GM23338 (cell line): ENCODE results near the gene RAD51D. TPM values are rescaled to one million over a fixed set of nuclear protein-coding genes. Genes with fewer than 3 reads are reported as not detected.

ENCODE experiments used
- ATAC-seq: fragments of 200-7000 bp; cut with Tn5 transposase; 3 replicates; pipeline ENCODE4 v1.9.1; 2020
- DNase-seq: peaks from one replicate; pipeline ENCODE4 v3.0.0-alpha.2; 2015; ENCODE audit warnings: low spot score
- H2AFZ ChIP-seq: fragments of 200-600 bp; sonication (generic); 2 replicates; pipeline ENCODE4 v1.8.0; 2016; ENCODE audit warnings: antibody characterized with exemption, mild to moderate bottlenecking, moderate library complexity
- H3F3A ChIP-seq: fragments of 200-600 bp; sonication (generic); replicated peaks from 2 replicates; pipeline ENCODE4 v1.8.0; 2017; ENCODE audit warnings: antibody characterized with exemption, mixed run types, low read depth
- H3K27ac ChIP-seq: fragments of 200-600 bp; sonication (generic); 2 replicates; pipeline ENCODE4 v1.6.1; 2016; ENCODE audit warnings: low read depth
- H3K27me3 ChIP-seq: fragments of 200-600 bp; sonication (generic); 2 replicates; pipeline ENCODE4 v1.8.0; 2016; ENCODE audit warnings: mild to moderate bottlenecking, mixed run types, moderate library complexity; ENCODE audit not compliant: insufficient read depth
- H3K36me3 ChIP-seq: fragments of 200-600 bp; sonication (generic); 2 replicates; pipeline ENCODE4 v1.8.0; 2016; ENCODE audit warnings: mild to moderate bottlenecking; ENCODE audit not compliant: insufficient read depth
- H3K4me1 ChIP-seq: fragments of 200-600 bp; sonication (generic); 2 replicates; pipeline ENCODE4 v1.8.0; 2016; ENCODE audit warnings: mild to moderate bottlenecking, moderate library complexity; ENCODE audit not compliant: insufficient read depth
- H3K4me2 ChIP-seq: fragments of 200-600 bp; sonication (generic); 2 replicates; pipeline ENCODE4 v1.7.1; 2017; ENCODE audit warnings: mixed run types
- H3K4me3 ChIP-seq: fragments of 200-600 bp; sonication (generic); 2 replicates; pipeline ENCODE4 v1.6.1; 2016; ENCODE audit warnings: mixed run types
- H3K79me2 ChIP-seq: fragments of 200-600 bp; sonication (generic); replicated peaks from 2 replicates; pipeline ENCODE4 v1.8.0; 2017; ENCODE audit warnings: mild to moderate bottlenecking; ENCODE audit not compliant: insufficient read depth
- H3K9me2 ChIP-seq: fragments of 200-600 bp; sonication (generic); 2 replicates; pipeline ENCODE4 v1.8.0; 2017; ENCODE audit not compliant: insufficient read depth
- H4K20me1 ChIP-seq: fragments of 200-600 bp; sonication (generic); replicated peaks from 2 replicates; pipeline ENCODE4 v1.8.0; 2017; ENCODE audit warnings: mild to moderate bottlenecking; ENCODE audit not compliant: insufficient read depth
- H3K27ac Mint-ChIP-seq: 2 replicates; pipeline ENCODE4 v1.8.0; 2020; ENCODE audit warnings: inconsistent platforms, mild to moderate bottlenecking, moderate library complexity, mixed read lengths
- H3K27me3 Mint-ChIP-seq: 3 replicates; pipeline ENCODE4 v1.8.0; 2022; ENCODE audit warnings: low read depth, mild to moderate bottlenecking, moderate library complexity, mixed read lengths, inconsistent platforms; ENCODE audit not compliant: insufficient read depth, poor library complexity
- H3K36me3 Mint-ChIP-seq: 3 replicates; pipeline ENCODE4 v1.8.0; 2021; ENCODE audit warnings: low read depth, mild to moderate bottlenecking, inconsistent platforms, moderate library complexity, mixed read lengths
- H3K4me1 Mint-ChIP-seq: 3 replicates; pipeline ENCODE4 v1.8.0; 2020; ENCODE audit warnings: mild to moderate bottlenecking, inconsistent platforms, mixed read lengths
- H3K4me3 Mint-ChIP-seq: 3 replicates; pipeline ENCODE4 v1.8.0; 2021; ENCODE audit warnings: moderate library complexity, mild to moderate bottlenecking, inconsistent platforms, mixed read lengths
- H3K9me3 Mint-ChIP-seq: 3 replicates; pipeline ENCODE4 v1.8.0; 2020; ENCODE audit warnings: moderate library complexity, mild to moderate bottlenecking, inconsistent platforms, mixed read lengths
- CREB1 ChIP-seq: fragments of 250-450 bp; sonication (Bioruptor Pico); IDR thresholded peaks from 2 replicates; pipeline ENCODE4 v1.5.0; 2020; ENCODE audit warnings: low read depth, mild to moderate bottlenecking, moderate library complexity
- CTCF ChIP-seq, 2 experiments: fragments of 200-600 bp in 1 of 2; sonication (generic) in 1 of 2; conservative IDR thresholded peaks; 2 replicates each; pipeline versions ENCODE4 v1.5.1 to v1.6.1; 2016 to 2017; ENCODE audit warnings: antibody characterized with exemption in 2 of 2, low read depth in 2 of 2, mild to moderate bottlenecking in 2 of 2, moderate library complexity in 1 of 2
- ETS1 ChIP-seq: IDR thresholded peaks from 2 replicates; pipeline ENCODE4 v1.6.1; 2016; ENCODE audit warnings: antibody characterized with exemption
- EZH2 ChIP-seq: fragments of 200-600 bp; sonication (generic); IDR thresholded peaks from one replicate; pipeline ENCODE4 v1.8.0; 2017; ENCODE audit warnings: antibody characterized with exemption, mild to moderate bottlenecking, low read depth; ENCODE audit not compliant: unreplicated experiment
- EZH2phosphoT487 ChIP-seq: fragments of 200-600 bp; sonication (generic); IDR thresholded peaks from one replicate; pipeline ENCODE4 v1.8.1; 2018; ENCODE audit warnings: antibody characterized with exemption; ENCODE audit not compliant: unreplicated experiment
- NANOG ChIP-seq: IDR thresholded peaks from 2 replicates; pipeline ENCODE4 v1.6.1; 2016; ENCODE audit warnings: antibody characterized with exemption, borderline replicate concordance
- POLR2AphosphoS5 ChIP-seq: IDR thresholded peaks from 2 replicates; pipeline ENCODE4 v1.6.1; 2016; ENCODE audit warnings: antibody characterized with exemption, low read depth
- STAT1 ChIP-seq: IDR thresholded peaks from one replicate; pipeline ENCODE4 v1.6.1; 2016; ENCODE audit warnings: antibody characterized with exemption; ENCODE audit not compliant: unreplicated experiment
- ZNF114 ChIP-seq: fragments of 250-450 bp; sonication (Bioruptor Pico); IDR thresholded peaks from 2 replicates; pipeline ENCODE4 v1.5.0; 2020; ENCODE audit warnings: mild to moderate bottlenecking, moderate library complexity
- ZNF331 ChIP-seq: fragments of 250-450 bp; sonication (Bioruptor Pico); IDR thresholded peaks from 2 replicates; pipeline ENCODE4 v1.5.0; 2020; ENCODE audit warnings: low read depth, mild to moderate bottlenecking, moderate library complexity
- ZNF462 ChIP-seq: fragments of 250-450 bp; sonication (Bioruptor Pico); IDR thresholded peaks from 2 replicates; pipeline ENCODE4 v1.5.0; 2020; ENCODE audit warnings: mild to moderate bottlenecking, moderate library complexity
- polyA plus RNA-seq: library from polyadenylated mRNA; unstranded; fragments of >200 nt; fragmentation: Nextera tagmentation; extraction: Ambion mirVana; gene quantifications from 2 replicates; pipeline ENCODE4 v1.2.1, GENCODE V29; 2016
- total RNA-seq: library from RNA; depleted of rRNA; stranded (reverse); fragments of >200 nt; shearing (Covaris generic); gene quantifications from 2 replicates; pipeline ENCODE4 v1.2.3, GENCODE V29; 2014

Gene RAD51D
- total and polyA plus RNA-seq, 2 experiments from 2014 or later, result 5.9 to 11.0 TPM

GRCh38 chr17:35063514-35064223 is 56.0 kb downstream of the RAD51D start, which contains the start of gene RFFL:
RFFL (minus strand) TSS chr17:35063707; CDS start chr17:35026553, 37,154 bp downstream.
- Histone ChIP-seq H3K4me3 (peak within 1 kb of the TSS; percentile 18; the same call in 1 of the 2 replicates), H3K27me3 (no peaks in the 10 kb centered on the region), H3F3A (no peaks in the 10 kb centered on the region), H3K9me2 (no peaks in the 10 kb centered on the region), H2AFZ (no peak within 1 kb of the TSS), H3K4me2 (peak within 1 kb of the TSS; percentile 60), H3K4me1 (peaks cover 31% of the 10 kb centered on the region), H4K20me1 (no peaks in the 10 kb centered on the region; the same call in 1 of the 2 replicates), H3K27ac (peak within 1 kb of the TSS; percentile 93), H3K36me3 (no peaks in the 10 kb centered on the region), H3K79me2 (no peaks in the 10 kb centered on the region)
- H3K36me3 Mint-ChIP-seq, result peaks cover 4% of the 10 kb centered on the region; the same call in 1 of the 3 replicates
- peaks cover 46% of the 10 kb centered on the region for H3K4me1 Mint-ChIP-seq
- H3K27ac Mint-ChIP-seq, result peak within 1 kb of the TSS; percentile 99
- peak within 1 kb of the TSS; percentile 54 for H3K4me3 Mint-ChIP-seq
- H3K27me3 Mint-ChIP-seq, result peaks cover 5% of the 10 kb centered on the region
- ATAC-seq (peak; percentile 95), DNase-seq (peak; percentile 95)
- TF ChIP-seq NANOG, result peak; percentile 42; the same call in 1 of the 2 replicates
- no peak; a peak in 1 of 4 replicates for TF ChIP-seq CTCF (conservative IDR thresholded peaks at IDR 0.05; ENCODE audit: low read depth in 2 of 2)
- no peaks in the 10 kb centered on the region for H3K9me3 Mint-ChIP-seq

GRCh38 chr17:35062308-35062707 is 57.4 kb downstream of the RAD51D start:
- H3F3A ChIP-seq, result no peaks in the 10 kb centered on the region
- DNase-seq, result no peak
- H3K27me3 ChIP-seq, result no peaks in the 10 kb centered on the region
- no peak overlapping the region for H3K4me3 ChIP-seq
- H3K36me3 Mint-ChIP-seq, result peaks cover 4% of the 10 kb centered on the region; the same call in 1 of the 3 replicates
- H3K4me1 Mint-ChIP-seq, result peaks cover 42% of the 10 kb centered on the region
- H3K4me1 ChIP-seq, result peaks cover 31% of the 10 kb centered on the region
- H3K79me2 ChIP-seq, result no peaks in the 10 kb centered on the region
- H3K4me3 Mint-ChIP-seq, result no peak overlapping the region
- H3K9me3 Mint-ChIP-seq, result no peaks in the 10 kb centered on the region
- no peak overlapping the region for H2AFZ ChIP-seq
- H3K4me2 ChIP-seq, result no peak overlapping the region
- H3K9me2 ChIP-seq, result no peaks in the 10 kb centered on the region
- no peaks in the 10 kb centered on the region for H4K20me1 ChIP-seq
- ATAC-seq, result no peak
- H3K27me3 Mint-ChIP-seq, result peaks cover 5% of the 10 kb centered on the region
- H3K27ac ChIP-seq, result no peak overlapping the region
- peak overlapping the region; percentile 99; the same call in 1 of the 2 replicates for H3K27ac Mint-ChIP-seq
- no peaks in the 10 kb centered on the region for H3K36me3 ChIP-seq
- no peak for TF ChIP-seq ZNF114 (CRISPR knock-in tag)
- no peak for TF ChIP-seq POLR2AphosphoS5
- no peak for TF ChIP-seq EZH2phosphoT487
- TF ChIP-seq STAT1, result no peak
- no peak for TF ChIP-seq CREB1 (CRISPR knock-in tag)
- TF ChIP-seq NANOG, result no peak
- no peak for TF ChIP-seq ZNF462 (CRISPR knock-in tag)
- TF ChIP-seq ETS1, result no peak
- no peak for TF ChIP-seq ZNF331 (CRISPR knock-in tag)
- TF ChIP-seq EZH2, result no peak
